GM12875 (cell line): ENCODE results near the gene SRP72.

Experiments
- H3K4me3 ChIP-seq: one replicate; pipeline ENCODE4 v1.5.1; 2011; ENCODE audit warnings: low read depth, low read length, control low read depth
- CTCF ChIP-seq: IDR thresholded peaks from 2 replicates; pipeline ENCODE4 v1.5.1; 2011; ENCODE audit warnings: low read depth, mild to moderate bottlenecking, control low read depth, inconsistent platforms, low read length, moderate library complexity, borderline replicate concordance; ENCODE audit not compliant: insufficient read depth

SRP72 gene

GRCh38 chr4:56465599-56466295, 1.7 kb upstream of the SRP72 start:
- no peak for TF ChIP-seq CTCF
- peak overlapping the region; percentile 83 for H3K4me3 ChIP-seq

DNA sequence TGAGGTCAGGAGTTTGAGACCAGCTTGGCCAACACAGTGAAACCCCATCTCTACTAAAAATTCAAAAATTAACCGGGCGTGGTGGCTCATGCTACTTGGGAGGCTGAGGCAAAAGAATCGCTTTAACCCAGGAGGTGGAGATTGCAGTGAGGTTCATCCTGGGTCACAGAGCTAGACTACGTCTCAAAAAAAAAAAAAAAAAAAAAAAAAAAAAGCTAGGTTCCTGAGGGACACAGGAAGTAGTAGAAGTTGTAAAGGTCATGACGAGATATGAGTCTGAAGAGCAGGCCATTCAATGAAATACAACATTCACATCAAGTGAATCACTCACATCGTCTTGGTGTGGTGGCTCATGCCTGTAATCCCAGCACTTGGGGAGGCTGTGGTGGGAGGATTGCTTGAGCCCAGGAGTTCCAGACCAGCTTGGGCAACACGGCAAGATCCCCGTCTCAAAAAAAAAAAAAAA, 1.1 kb upstream of the SRP72 start:
- peak overlapping the region; percentile 83 for H3K4me3 ChIP-seq

DNA sequence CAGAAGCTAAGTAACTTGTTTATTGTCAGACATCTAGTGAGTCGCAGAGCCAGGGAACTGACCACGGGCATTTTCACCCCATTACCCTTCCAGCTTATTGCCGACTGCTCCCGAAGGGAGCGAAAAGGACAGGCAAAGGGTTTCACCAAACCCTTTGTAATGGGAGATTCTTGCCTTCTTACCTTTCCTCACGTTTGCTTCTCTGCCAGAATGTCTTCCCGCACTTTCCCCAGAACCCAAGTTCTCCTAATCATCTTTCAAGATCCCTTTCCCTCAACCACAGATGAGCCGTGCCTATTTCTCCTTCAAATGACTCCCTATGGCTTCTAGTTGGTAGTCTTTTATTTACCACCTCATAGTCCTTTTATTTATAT, 520 bp upstream of the SRP72 start:
- H3K4me3 ChIP-seq, result peak overlapping the region; percentile 83
- TF ChIP-seq CTCF, result no peak

- TF ChIP-seq CTCF, result no peak
- H3K4me3 ChIP-seq, result peak overlapping the region; percentile 83
Observed at GRCh38 chr4:56468097-56468422, 643 bp downstream of the SRP72 start.

DNA sequence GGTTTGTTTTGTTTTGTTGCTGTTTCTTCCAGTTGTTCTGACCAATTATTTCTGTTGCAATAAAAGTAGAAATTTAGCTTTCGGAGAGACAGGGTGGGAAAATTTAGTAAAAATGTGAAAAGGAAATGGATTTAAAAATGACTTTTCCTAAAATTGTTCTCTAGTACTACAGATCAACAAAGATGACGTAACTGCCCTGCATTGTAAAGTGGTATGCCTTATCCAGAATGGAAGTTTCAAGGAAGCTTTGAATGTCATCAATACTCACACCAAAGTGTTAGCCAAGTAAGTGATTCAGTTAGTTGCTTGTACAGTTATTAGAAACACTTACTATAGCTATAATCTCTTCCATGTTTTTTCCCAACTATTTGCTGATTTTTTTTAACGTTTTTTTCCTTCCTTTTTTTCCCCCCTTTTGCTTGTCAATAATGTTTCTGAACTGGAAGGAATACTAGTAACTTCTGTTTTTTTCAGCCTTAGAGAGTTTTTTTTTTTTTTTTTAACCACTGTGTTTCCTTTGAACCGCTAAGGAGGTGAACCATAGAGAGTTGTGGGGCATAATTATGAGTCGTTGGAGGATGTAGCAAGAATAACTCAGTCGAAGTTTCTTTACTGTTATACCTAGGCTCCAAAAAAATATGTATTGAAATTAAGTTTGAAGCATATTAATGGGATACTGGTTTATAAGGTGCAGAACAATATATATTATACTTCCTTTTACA, 2.2 kb downstream of the SRP72 start:
- no peak overlapping the region for H3K4me3 ChIP-seq
- TF ChIP-seq CTCF, result no peak

GRCh38 chr4:56475917-56476316, 8.5 kb downstream of the SRP72 start:
- no peak for TF ChIP-seq CTCF
- no peak overlapping the region for H3K4me3 ChIP-seq

GRCh38 chr4:56477192-56477702, 9.8 kb downstream of the SRP72 start:
- no peak overlapping the region for H3K4me3 ChIP-seq
- no peak for TF ChIP-seq CTCF

GRCh38 chr4:56480691-56481090, 13.3 kb downstream of the SRP72 start:
- no peak overlapping the region for H3K4me3 ChIP-seq
- no peak for TF ChIP-seq CTCF
